Measurements from ENCODE around the gene DPP10. TPM values are rescaled to one million over a fixed set of nuclear protein-coding genes. Genes with fewer than 3 reads are reported as not detected.
A peak's percentile ranks its signal among the peaks of the same experiment; 100 is the strongest.

DPP10 gene
- total and polyA plus RNA-seq, 5 experiments from 2014 or later: not detected

- H3K4me1 Mint-ChIP-seq: no peaks in the 10 kb centered on the region
- no peaks in the 10 kb centered on the region for H3K27me3 Mint-ChIP-seq
- POLR2A ChIA-PET: no interaction called here
- H3K27ac Mint-ChIP-seq: no peak overlapping the region
- ATAC-seq (no peak), DNase-seq (no peak)
- H3K36me3 Mint-ChIP-seq: no peaks in the 10 kb centered on the region
- H3K4me3 Mint-ChIP-seq: no peak overlapping the region
- H3K9me3 Mint-ChIP-seq: peaks cover 0 to 10% (median 6%) of the 10 kb centered on the region in 9 donors
Observed at GRCh38 chr2:115105966-115106365, 663.5 kb downstream of the DPP10 start.

GRCh38 chr2:115115135-115115534 is 672.7 kb downstream of the DPP10 start:
- DNase-seq (no peak), ATAC-seq (no peak)
- no peak overlapping the region for H3K4me3 Mint-ChIP-seq
- H3K9me3 Mint-ChIP-seq: peaks cover 0 to 13% (median 2%) of the 10 kb centered on the region in 9 donors
- POLR2A ChIA-PET: no interaction called here
- H3K27me3 Mint-ChIP-seq: no peaks in the 10 kb centered on the region
- no peaks in the 10 kb centered on the region for H3K4me1 Mint-ChIP-seq
- H3K27ac Mint-ChIP-seq: no peak overlapping the region
- no peaks in the 10 kb centered on the region for H3K36me3 Mint-ChIP-seq

GRCh38 chr2:115118306-115118705 is 675.9 kb downstream of the DPP10 start:
- Mint-ChIP-seq H3K27me3 (no peaks in the 10 kb centered on the region), H3K27ac (no peak overlapping the region), H3K36me3 (no peaks in the 10 kb centered on the region), H3K4me3 (no peak overlapping the region), H3K9me3 (peaks cover 0 to 16% (median 3%) of the 10 kb centered on the region in 9 donors), H3K4me1 (no peaks in the 10 kb centered on the region)
- DNase-seq: no peak
- no peak for ATAC-seq
- POLR2A ChIA-PET: no interaction called here

- Mint-ChIP-seq H3K4me1 (no peaks in the 10 kb centered on the region), H3K9me3 (peaks cover 0 to 16% (median 2%) of the 10 kb centered on the region in 9 donors), H3K27ac (no peak overlapping the region), H3K36me3 (no peaks in the 10 kb centered on the region), H3K4me3 (no peak overlapping the region), H3K27me3 (no peaks in the 10 kb centered on the region)
- POLR2A ChIA-PET: no interaction called here
- DNase-seq (no peak), ATAC-seq (no peak)
Observed at GRCh38 chr2:115119086-115119485, 676.6 kb downstream of the DPP10 start.

GRCh38 chr2:115122701-115123100 is 680.3 kb downstream of the DPP10 start:
- Mint-ChIP-seq H3K9me3 (peaks cover 0 to 12% (median 2%) of the 10 kb centered on the region in 9 donors), H3K4me3 (no peak overlapping the region), H3K36me3 (no peaks in the 10 kb centered on the region), H3K4me1 (no peaks in the 10 kb centered on the region), H3K27me3 (no peaks in the 10 kb centered on the region), H3K27ac (no peak overlapping the region)
- POLR2A ChIA-PET: no interaction called here
- DNase-seq: no peak
- no peak for ATAC-seq

GRCh38 chr2:115124817-115125216 is 682.4 kb downstream of the DPP10 start:
- Mint-ChIP-seq H3K36me3 (no peaks in the 10 kb centered on the region), H3K27me3 (no peaks in the 10 kb centered on the region), H3K4me1 (no peaks in the 10 kb centered on the region), H3K9me3 (peaks cover 0 to 11% (median 2%) of the 10 kb centered on the region in 9 donors), H3K4me3 (no peak overlapping the region), H3K27ac (no peak overlapping the region)
- ATAC-seq (no peak), DNase-seq (no peak)
- POLR2A ChIA-PET: no interaction called here

- DNase-seq: no peak
- H3K36me3 Mint-ChIP-seq: no peaks in the 10 kb centered on the region
- H3K4me3 Mint-ChIP-seq: no peak overlapping the region
- no peak overlapping the region for H3K27ac Mint-ChIP-seq
- POLR2A ChIA-PET: no interaction called here
- peaks cover 0 to 17% (median 1%) of the 10 kb centered on the region in 9 donors for H3K9me3 Mint-ChIP-seq
- H3K4me1 Mint-ChIP-seq: peaks cover 0 to 1% (median 0%) of the 10 kb centered on the region in 4 donors
- no peak for ATAC-seq
- no peaks in the 10 kb centered on the region for H3K27me3 Mint-ChIP-seq
Observed at GRCh38 chr2:115129536-115129935, 687.1 kb downstream of the DPP10 start.

GRCh38 chr2:115160531-115161080 is 718.2 kb downstream of the DPP10 start:
- Mint-ChIP-seq H3K4me1 (peaks cover 0 to 17% (median 6%) of the 10 kb centered on the region in 4 donors), H3K27me3 (peaks cover 8 to 29% (median 26%) of the 10 kb centered on the region in 5 donors), H3K36me3 (peaks cover 0 to 6% (median 6%) of the 10 kb centered on the region in 3 donors), H3K27ac (peak overlapping the region in 1 of 10 donors; percentile 47), H3K4me3 (peak overlapping the region; percentile 40 to 73 (median 58)), H3K9me3 (peaks cover 0 to 16% (median 2%) of the 10 kb centered on the region in 9 donors)
- ATAC-seq (no peak), DNase-seq (no peak)
- POLR2A ChIA-PET: no interaction called here

- DNase-seq (peak in 1 of 10 donors; percentile 5), ATAC-seq (no peak)
- peak overlapping the region; percentile 40 to 73 (median 58) for H3K4me3 Mint-ChIP-seq
- H3K36me3 Mint-ChIP-seq: peaks cover 0 to 6% (median 6%) of the 10 kb centered on the region in 3 donors
- H3K27me3 Mint-ChIP-seq: peaks cover 8 to 29% (median 26%) of the 10 kb centered on the region in 5 donors
- H3K27ac Mint-ChIP-seq: no peak overlapping the region
- peaks cover 0 to 17% (median 6%) of the 10 kb centered on the region in 4 donors for H3K4me1 Mint-ChIP-seq
- peaks cover 0 to 16% (median 2%) of the 10 kb centered on the region in 9 donors for H3K9me3 Mint-ChIP-seq
- POLR2A ChIA-PET: no interaction called here
Observed at GRCh38 chr2:115161081-115161770, 718.8 kb downstream of the DPP10 start.

- peaks cover 0 to 16% (median 2%) of the 10 kb centered on the region in 9 donors for H3K9me3 Mint-ChIP-seq
- POLR2A ChIA-PET: no interaction called here
- no peak for ATAC-seq
- peak in 1 of 10 donors; percentile 4 for DNase-seq
- H3K4me3 Mint-ChIP-seq: peak overlapping the region in 1 of 10 donors; percentile 34
- H3K27me3 Mint-ChIP-seq: peaks cover 8 to 29% (median 26%) of the 10 kb centered on the region in 5 donors
- no peak overlapping the region for H3K27ac Mint-ChIP-seq
- peaks cover 0 to 6% (median 6%) of the 10 kb centered on the region in 3 donors for H3K36me3 Mint-ChIP-seq
- peaks cover 0 to 17% (median 6%) of the 10 kb centered on the region in 4 donors for H3K4me1 Mint-ChIP-seq
Observed at GRCh38 chr2:115161771-115162493, 719.5 kb downstream of the DPP10 start.

GRCh38 chr2:115162494-115163293 is 720.3 kb downstream of the DPP10 start:
- Mint-ChIP-seq H3K27me3 (peaks cover 8 to 29% (median 26%) of the 10 kb centered on the region in 5 donors), H3K9me3 (peaks cover 0 to 16% (median 2%) of the 10 kb centered on the region in 9 donors), H3K27ac (peak overlapping the region in 1 of 10 donors; percentile 79), H3K36me3 (peaks cover 0 to 6% (median 6%) of the 10 kb centered on the region in 3 donors), H3K4me1 (peaks cover 0 to 17% (median 6%) of the 10 kb centered on the region in 4 donors), H3K4me3 (peak overlapping the region in 5 of 10 donors; percentile 21 to 42 (median 33))
- no peak for DNase-seq
- POLR2A ChIA-PET: no interaction called here
- no peak for ATAC-seq

- POLR2A ChIA-PET: no interaction called here
- peaks cover 8 to 29% (median 26%) of the 10 kb centered on the region in 5 donors for H3K27me3 Mint-ChIP-seq
Observed at GRCh38 chr2:115163572-115163971, 721.1 kb downstream of the DPP10 start.

More at GRCh38 chr2:115163572-115163971, 721.1 kb downstream of the DPP10 start:
- peaks cover 0 to 16% (median 2%) of the 10 kb centered on the region in 9 donors for H3K9me3 Mint-ChIP-seq
- peaks cover 0 to 6% (median 6%) of the 10 kb centered on the region in 3 donors for H3K36me3 Mint-ChIP-seq
- H3K4me1 Mint-ChIP-seq: peaks cover 0 to 17% (median 6%) of the 10 kb centered on the region in 4 donors
- H3K4me3 Mint-ChIP-seq: no peak overlapping the region
- no peak for DNase-seq
- no peak for ATAC-seq
- no peak overlapping the region for H3K27ac Mint-ChIP-seq

All from naive thymus-derived CD8-positive, alpha-beta T cell (primary cell).